ENCODE measurements around the gene NCOA7.

Gene NCOA7

DNA sequence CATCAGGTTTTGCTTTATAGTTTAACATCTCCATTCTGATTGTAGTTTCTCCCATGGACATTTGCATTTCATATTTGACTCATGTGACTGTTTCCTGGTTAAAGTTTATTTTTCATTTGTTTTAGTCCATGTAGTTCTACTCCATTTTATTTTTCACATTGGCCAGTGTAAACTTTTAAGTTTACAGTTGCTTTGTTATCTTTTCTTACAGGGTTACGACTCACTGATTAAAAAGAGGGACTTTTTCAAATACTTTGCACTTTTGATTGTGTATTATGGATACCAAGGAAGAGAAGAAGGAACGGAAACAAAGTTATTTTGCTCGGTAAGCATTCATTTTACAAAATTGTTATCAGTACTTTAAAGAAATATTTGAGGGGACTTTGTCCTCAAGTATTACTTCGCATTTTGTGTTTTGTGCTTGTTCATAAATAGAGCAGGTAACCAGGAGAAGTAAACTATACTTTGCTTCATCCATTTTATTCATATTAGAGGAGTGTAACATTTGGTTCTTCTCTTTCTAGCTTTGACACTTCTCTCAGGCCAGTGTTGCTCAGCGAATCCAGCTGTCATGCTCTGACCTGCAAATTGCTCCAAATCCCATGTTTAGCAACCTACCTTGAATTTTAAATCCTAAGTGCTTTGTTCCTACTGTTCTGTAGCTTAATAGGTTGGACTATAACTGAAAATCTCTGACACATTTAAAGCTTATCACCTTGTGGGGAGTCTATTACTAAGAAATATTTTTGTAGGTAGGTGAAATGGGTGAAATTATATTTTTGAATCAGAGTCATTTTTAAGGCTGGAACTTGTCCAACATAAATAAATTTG is 24.5 kb downstream of the NCOA7 start:
- Histone ChIP-seq H3K36me3 (ENCODE audit: control insufficient read depth, insufficient read depth, low read length) (no peaks in the 10 kb centered on the region; the same call in 1 of the 2 replicates), H3K27me3 (replicated peaks; ENCODE audit: control insufficient read depth, insufficient read depth, low read length) (no peaks in the 10 kb centered on the region), H3K4me3 (replicated peaks; ENCODE audit: low read depth, low read length) (no peak overlapping the region)
- no peak for DNase-seq (ENCODE audit: extremely low read depth, insufficient read length)
- TF ChIP-seq, protein P1, sequence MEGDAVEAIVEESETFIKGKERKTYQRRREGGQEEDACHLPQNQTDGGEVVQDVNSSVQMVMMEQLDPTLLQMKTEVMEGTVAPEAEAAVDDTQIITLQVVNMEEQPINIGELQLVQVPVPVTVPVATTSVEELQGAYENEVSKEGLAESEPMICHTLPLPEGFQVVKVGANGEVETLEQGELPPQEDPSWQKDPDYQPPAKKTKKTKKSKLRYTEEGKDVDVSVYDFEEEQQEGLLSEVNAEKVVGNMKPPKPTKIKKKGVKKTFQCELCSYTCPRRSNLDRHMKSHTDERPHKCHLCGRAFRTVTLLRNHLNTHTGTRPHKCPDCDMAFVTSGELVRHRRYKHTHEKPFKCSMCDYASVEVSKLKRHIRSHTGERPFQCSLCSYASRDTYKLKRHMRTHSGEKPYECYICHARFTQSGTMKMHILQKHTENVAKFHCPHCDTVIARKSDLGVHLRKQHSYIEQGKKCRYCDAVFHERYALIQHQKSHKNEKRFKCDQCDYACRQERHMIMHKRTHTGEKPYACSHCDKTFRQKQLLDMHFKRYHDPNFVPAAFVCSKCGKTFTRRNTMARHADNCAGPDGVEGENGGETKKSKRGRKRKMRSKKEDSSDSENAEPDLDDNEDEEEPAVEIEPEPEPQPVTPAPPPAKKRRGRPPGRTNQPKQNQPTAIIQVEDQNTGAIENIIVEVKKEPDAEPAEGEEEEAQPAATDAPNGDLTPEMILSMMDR (IDR thresholded peaks at IDR 0.05; ENCODE audit: insufficient read depth, low read length, poor library complexity, severe bottlenecking): no peak

DNA sequence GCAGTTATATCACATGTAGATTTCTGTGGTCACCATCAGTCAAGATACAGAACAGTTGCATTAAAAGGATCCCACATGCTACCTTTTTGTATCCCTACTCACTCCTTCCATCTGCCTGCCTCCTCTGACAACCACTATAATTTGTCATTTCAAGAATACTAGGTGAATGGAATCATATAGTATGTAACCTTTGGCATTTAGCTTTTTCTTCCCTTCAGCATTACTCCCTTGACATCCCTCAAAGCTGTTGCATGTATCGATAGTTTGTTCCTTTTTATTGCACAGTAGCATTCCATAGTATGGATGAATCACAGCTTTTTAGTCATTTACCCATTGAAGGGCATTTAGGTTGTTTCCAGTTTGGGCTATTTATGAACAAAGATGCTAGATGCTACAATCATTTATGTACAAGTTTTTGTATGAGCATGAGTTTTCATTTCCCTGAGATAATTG is 26.1 kb downstream of the NCOA7 start:
- H3K4me3 ChIP-seq (replicated peaks; ENCODE audit: low read depth, low read length): no peak overlapping the region
- DNase-seq (ENCODE audit: extremely low read depth, insufficient read length): no peak
- TF ChIP-seq, protein P1 (IDR thresholded peaks at IDR 0.05; ENCODE audit: insufficient read depth, low read length, poor library complexity, severe bottlenecking): no peak
- no peaks in the 10 kb centered on the region for H3K27me3 ChIP-seq (replicated peaks; ENCODE audit: control insufficient read depth, insufficient read depth, low read length)
- no peaks in the 10 kb centered on the region; the same call in 1 of the 2 replicates for H3K36me3 ChIP-seq (ENCODE audit: control insufficient read depth, insufficient read depth, low read length)

DNA sequence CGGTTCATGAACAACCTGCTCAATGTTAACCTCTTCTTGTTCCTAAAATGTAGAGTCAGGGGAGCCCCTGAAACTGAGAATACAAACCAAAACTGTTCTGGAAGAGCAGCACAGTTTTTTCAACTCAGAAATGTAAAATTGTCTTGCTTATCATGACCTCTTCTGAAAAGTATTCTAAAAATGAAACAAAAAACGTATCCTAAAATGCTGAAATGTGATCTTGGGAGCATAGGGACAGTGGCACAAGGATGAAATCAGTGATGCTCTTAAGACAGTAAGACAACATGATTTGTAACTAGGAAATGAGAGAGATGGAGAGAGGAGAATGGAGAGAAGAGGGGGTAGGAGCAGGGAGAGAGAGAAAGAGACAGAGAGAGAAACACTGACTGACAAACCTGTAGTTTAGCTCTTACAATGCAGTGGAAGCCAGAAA is 27.5 kb downstream of the NCOA7 start:
- H3K36me3 ChIP-seq (ENCODE audit: control insufficient read depth, insufficient read depth, low read length): no peaks in the 10 kb centered on the region
- TF ChIP-seq, protein P1 (IDR thresholded peaks at IDR 0.05; ENCODE audit: insufficient read depth, low read length, poor library complexity, severe bottlenecking): no peak
- no peaks in the 10 kb centered on the region for H3K27me3 ChIP-seq (replicated peaks; ENCODE audit: control insufficient read depth, insufficient read depth, low read length)
- no peak for DNase-seq (ENCODE audit: extremely low read depth, insufficient read length)
- H3K4me3 ChIP-seq (replicated peaks; ENCODE audit: low read depth, low read length): peak overlapping the region; percentile 34; the same call in 1 of the 2 replicates

- TF ChIP-seq, protein P1 (IDR thresholded peaks at IDR 0.05; ENCODE audit: insufficient read depth, low read length, poor library complexity, severe bottlenecking): no peak
- DNase-seq (ENCODE audit: extremely low read depth, insufficient read length): no peak
- Histone ChIP-seq H3K27me3 (replicated peaks; ENCODE audit: control insufficient read depth, insufficient read depth, low read length) (no peaks in the 10 kb centered on the region), H3K4me3 (replicated peaks; ENCODE audit: low read depth, low read length) (no peak overlapping the region), H3K36me3 (ENCODE audit: control insufficient read depth, insufficient read depth, low read length) (no peaks in the 10 kb centered on the region)
Observed at GRCh38 chr6:125818772-125819260, 28.1 kb downstream of the NCOA7 start.

GRCh38 chr6:125819535-125820326 is 29.0 kb downstream of the NCOA7 start:
- Histone ChIP-seq H3K36me3 (ENCODE audit: control insufficient read depth, insufficient read depth, low read length) (no peaks in the 10 kb centered on the region), H3K27me3 (replicated peaks; ENCODE audit: control insufficient read depth, insufficient read depth, low read length) (no peaks in the 10 kb centered on the region), H3K4me3 (replicated peaks; ENCODE audit: low read depth, low read length) (no peak overlapping the region)
- TF ChIP-seq, protein P1 (IDR thresholded peaks at IDR 0.05; ENCODE audit: insufficient read depth, low read length, poor library complexity, severe bottlenecking): no peak
- DNase-seq (ENCODE audit: extremely low read depth, insufficient read length): no peak
